ENCODE data around the gene SORL1. TPM values are rescaled to one million over a fixed set of nuclear protein-coding genes. Genes with fewer than 3 reads are reported as not detected.

Gene SORL1
- total and polyA plus RNA-seq, 2 of the 13 experiments (the other 11 are each of a cell fraction or from before 2014, with no cell fraction given) = 21.3 to 148 TPM

DNA sequence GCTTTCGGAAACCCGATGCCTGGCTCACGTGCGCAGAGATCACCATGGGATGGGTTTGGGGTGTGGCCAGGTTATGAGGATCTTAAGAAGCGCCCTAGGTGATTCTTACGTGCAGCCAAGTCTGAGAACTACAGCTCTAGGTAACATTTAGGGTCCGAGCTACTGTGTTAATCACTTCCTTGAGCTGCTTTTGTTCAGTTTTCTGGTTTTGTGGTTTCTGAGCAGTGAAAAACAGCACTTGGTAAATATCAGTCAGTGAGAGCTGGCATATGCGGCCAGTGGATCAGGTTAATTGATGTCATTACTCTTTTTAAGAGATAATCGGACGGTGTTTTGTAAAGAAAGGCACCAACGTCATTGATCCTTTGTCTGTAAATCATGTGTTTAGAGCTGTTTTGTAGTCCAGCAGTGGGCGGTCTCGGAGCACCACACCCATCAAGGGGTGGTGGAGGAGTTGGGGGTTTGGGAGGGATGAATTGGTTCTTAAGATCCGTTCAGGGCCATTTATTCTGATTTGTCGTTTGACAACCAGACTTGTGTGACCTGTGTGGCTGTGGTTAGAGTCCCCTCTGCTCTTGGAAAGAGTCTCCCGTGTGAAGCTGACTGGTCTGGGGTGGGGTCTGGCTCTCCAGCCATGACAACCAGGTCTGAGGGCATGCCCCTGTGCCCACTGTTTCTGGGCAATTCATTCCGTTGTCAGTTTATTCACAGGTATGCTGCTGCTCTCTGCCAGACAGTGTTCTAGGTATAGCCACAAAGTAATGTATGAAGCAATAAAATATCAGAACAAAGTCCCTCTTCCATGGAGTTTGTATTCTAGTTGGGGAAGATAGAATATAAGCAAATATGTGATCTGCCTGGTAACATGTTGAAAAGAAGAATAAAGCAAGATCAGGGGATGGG, 62.6 kb downstream of the SORL1 start:
- no TSS peak for BruUV-seq (replicated peaks)
- Histone ChIP-seq H3K9me3 (ENCODE audit: low read length) (no peaks in the 10 kb centered on the region), H3K4me3 (replicated peaks in 1 of 3; ENCODE audit: insufficient read depth in 1 of 3, low read depth in 2 of 3, low read length in 3 of 3) (no peak overlapping the region), H2AFZ (ENCODE audit: low read length) (no peak overlapping the region), H3K4me1 (ENCODE audit: insufficient read depth, low read length) (no peaks in the 10 kb centered on the region), H3K27me3 (ENCODE audit: control insufficient read depth in 1 of 2, insufficient read depth in 2 of 2, low read length in 2 of 2) (no peaks in the 10 kb centered on the region; a peak in 1 of 5 replicates), H4K20me1 (ENCODE audit: insufficient read depth, low read length) (peaks cover 3% of the 10 kb centered on the region), H3K36me3 (replicated peaks in 1 of 2; ENCODE audit: control insufficient read depth in 1 of 2, insufficient read depth in 2 of 2, low read length in 2 of 2) (peaks cover 45 to 88% of the 10 kb centered on the region in 2 experiments), H3K79me2 (ENCODE audit: insufficient read depth, low read length) (peaks cover 4% of the 10 kb centered on the region), H3K27ac (ENCODE audit: extremely low read length, insufficient read depth, low read length) (no peak overlapping the region), H3K4me2 (ENCODE audit: low read depth, low read length) (no peak overlapping the region), H3K9ac (ENCODE audit: insufficient read depth, low read depth, low read length) (no peak overlapping the region)
- DNase-seq (ENCODE audit: low spot score) = no peak
- 98% methylated on average over 12 of the region's 17 CpGs for WGBS (ENCODE audit: low lambda C conversion rate)
- CTCF ChIA-PET (ENCODE audit: low intra/inter-chr PET ratio, low total read pairs) = no interaction called here
- FAIRE-seq = no peak
- POLR2A ChIA-PET = no interaction called here
- ATAC-seq = no peak; the same call in 2 of the 3 replicates
- in situ Hi-C loops (cut with HindIII; ENCODE audit: extremely low pct_ligation_motif_present, low pct_unique_long_range_greater_than_20kb) (no loop called here), intact Hi-C loops (cut with micrococcal nuclease; ENCODE audit: unreplicated experiment) (no loop called here)
- TF ChIP-seq ZNF510 (CRISPR knock-in tag; IDR thresholded peaks at IDR 0.05; ENCODE audit: low read depth) = no peak
- TF ChIP-seq, protein P1, sequence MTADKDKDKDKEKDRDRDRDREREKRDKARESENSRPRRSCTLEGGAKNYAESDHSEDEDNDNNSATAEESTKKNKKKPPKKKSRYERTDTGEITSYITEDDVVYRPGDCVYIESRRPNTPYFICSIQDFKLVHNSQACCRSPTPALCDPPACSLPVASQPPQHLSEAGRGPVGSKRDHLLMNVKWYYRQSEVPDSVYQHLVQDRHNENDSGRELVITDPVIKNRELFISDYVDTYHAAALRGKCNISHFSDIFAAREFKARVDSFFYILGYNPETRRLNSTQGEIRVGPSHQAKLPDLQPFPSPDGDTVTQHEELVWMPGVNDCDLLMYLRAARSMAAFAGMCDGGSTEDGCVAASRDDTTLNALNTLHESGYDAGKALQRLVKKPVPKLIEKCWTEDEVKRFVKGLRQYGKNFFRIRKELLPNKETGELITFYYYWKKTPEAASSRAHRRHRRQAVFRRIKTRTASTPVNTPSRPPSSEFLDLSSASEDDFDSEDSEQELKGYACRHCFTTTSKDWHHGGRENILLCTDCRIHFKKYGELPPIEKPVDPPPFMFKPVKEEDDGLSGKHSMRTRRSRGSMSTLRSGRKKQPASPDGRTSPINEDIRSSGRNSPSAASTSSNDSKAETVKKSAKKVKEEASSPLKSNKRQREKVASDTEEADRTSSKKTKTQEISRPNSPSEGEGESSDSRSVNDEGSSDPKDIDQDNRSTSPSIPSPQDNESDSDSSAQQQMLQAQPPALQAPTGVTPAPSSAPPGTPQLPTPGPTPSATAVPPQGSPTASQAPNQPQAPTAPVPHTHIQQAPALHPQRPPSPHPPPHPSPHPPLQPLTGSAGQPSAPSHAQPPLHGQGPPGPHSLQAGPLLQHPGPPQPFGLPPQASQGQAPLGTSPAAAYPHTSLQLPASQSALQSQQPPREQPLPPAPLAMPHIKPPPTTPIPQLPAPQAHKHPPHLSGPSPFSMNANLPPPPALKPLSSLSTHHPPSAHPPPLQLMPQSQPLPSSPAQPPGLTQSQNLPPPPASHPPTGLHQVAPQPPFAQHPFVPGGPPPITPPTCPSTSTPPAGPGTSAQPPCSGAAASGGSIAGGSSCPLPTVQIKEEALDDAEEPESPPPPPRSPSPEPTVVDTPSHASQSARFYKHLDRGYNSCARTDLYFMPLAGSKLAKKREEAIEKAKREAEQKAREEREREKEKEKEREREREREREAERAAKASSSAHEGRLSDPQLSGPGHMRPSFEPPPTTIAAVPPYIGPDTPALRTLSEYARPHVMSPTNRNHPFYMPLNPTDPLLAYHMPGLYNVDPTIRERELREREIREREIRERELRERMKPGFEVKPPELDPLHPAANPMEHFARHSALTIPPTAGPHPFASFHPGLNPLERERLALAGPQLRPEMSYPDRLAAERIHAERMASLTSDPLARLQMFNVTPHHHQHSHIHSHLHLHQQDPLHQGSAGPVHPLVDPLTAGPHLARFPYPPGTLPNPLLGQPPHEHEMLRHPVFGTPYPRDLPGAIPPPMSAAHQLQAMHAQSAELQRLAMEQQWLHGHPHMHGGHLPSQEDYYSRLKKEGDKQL (CRISPR knock-in tag; IDR thresholded peaks at IDR 0.05; ENCODE audit: low read depth) = no peak
- no peak for TF ChIP-seq RARA (CRISPR knock-in tag; IDR thresholded peaks at IDR 0.05)
- TF ChIP-seq TCF7L2 (IDR thresholded peaks at IDR 0.05; ENCODE audit: low read depth, low read length) = no peak
- no peak for TF ChIP-seq IRF2 (CRISPR knock-in tag; IDR thresholded peaks at IDR 0.05)
- TF ChIP-seq ZNF619 (CRISPR knock-in tag; IDR thresholded peaks at IDR 0.05) = no peak
- no peak for TF ChIP-seq SKI (IDR thresholded peaks at IDR 0.05; ENCODE audit: partially characterized antibody)
- TF ChIP-seq, protein P2, sequence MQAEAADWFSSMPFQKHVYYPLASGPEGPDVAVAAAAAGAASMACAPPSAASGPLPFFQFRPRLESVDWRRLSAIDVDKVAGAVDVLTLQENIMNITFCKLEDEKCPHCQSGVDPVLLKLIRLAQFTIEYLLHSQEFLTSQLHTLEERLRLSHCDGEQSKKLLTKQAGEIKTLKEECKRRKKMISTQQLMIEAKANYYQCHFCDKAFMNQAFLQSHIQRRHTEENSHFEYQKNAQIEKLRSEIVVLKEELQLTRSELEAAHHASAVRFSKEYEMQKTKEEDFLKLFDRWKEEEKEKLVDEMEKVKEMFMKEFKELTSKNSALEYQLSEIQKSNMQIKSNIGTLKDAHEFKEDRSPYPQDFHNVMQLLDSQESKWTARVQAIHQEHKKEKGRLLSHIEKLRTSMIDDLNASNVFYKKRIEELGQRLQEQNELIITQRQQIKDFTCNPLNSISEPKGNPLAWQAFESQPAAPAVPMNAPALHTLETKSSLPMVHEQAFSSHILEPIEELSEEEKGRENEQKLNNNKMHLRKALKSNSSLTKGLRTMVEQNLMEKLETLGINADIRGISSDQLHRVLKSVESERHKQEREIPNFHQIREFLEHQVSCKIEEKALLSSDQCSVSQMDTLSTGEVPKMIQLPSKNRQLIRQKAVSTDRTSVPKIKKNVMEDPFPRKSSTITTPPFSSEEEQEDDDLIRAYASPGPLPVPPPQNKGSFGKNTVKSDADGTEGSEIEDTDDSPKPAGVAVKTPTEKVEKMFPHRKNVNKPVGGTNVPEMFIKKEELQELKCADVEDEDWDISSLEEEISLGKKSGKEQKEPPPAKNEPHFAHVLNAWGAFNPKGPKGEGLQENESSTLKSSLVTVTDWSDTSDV (CRISPR knock-in tag; IDR thresholded peaks at IDR 0.05) = no peak
- TF ChIP-seq SMC3 (IDR thresholded peaks at IDR 0.05; ENCODE audit: low read length) = no peak
- no peak for TF ChIP-seq ZNF263 (CRISPR knock-in tag; IDR thresholded peaks at IDR 0.05)
- no peak for TF ChIP-seq MED8 (CRISPR knock-in tag; IDR thresholded peaks at IDR 0.05; ENCODE audit: insufficient replicate concordance)
- no peak for TF ChIP-seq NBN (conservative IDR thresholded peaks at IDR 0.05)
- no peak for TF ChIP-seq ZIK1 (CRISPR knock-in tag; IDR thresholded peaks at IDR 0.05; ENCODE audit: borderline replicate concordance, low read depth)
- TF ChIP-seq SRSF4 (IDR thresholded peaks at IDR 0.05; ENCODE audit: low read depth, low read length, poor library complexity, severe bottlenecking) = no peak
- TF ChIP-seq CEBPG (CRISPR knock-in tag; IDR thresholded peaks at IDR 0.05) = no peak

Measured in HepG2 (cell line).